GM19467 (cell line): ENCODE measurements around the gene PPIL4.

Source experiments
- ATAC-seq: cut with Tn5 transposase; IDR thresholded peaks from one replicate; pipeline ENCODE4 v1.9.1; 2021; ENCODE audit warnings: mild to moderate bottlenecking, moderate library complexity; ENCODE audit not compliant: unreplicated experiment

The PPIL4 gene

GRCh38 chr6:149484733-149485700, 60.8 kb downstream of the PPIL4 start, which contains the start of gene ZC3H12D:
Gene ZC3H12D (minus strand): TSS chr6:149485014. CDS start chr6:149474543, 10,471 bp downstream.
- peak; percentile 36 for ATAC-seq

- ATAC-seq: no peak
Observed at GRCh38 chr6:149483849-149484655, 61.8 kb downstream of the PPIL4 start.

- ATAC-seq: no peak
Observed at GRCh38 chr6:149483334-149483725, 62.5 kb downstream of the PPIL4 start.

GRCh38 chr6:149482545-149483333, 63.1 kb downstream of the PPIL4 start:
- no peak for ATAC-seq

- no peak for ATAC-seq
Observed at GRCh38 chr6:149480502-149481280, 65.2 kb downstream of the PPIL4 start.

- no peak for ATAC-seq
Observed at GRCh38 chr6:149478631-149479314, 67.1 kb downstream of the PPIL4 start.

- ATAC-seq: no peak
Observed at GRCh38 chr6:149477544-149477943, 68.3 kb downstream of the PPIL4 start.

- no peak for ATAC-seq
Observed at GRCh38 chr6:149476789-149477455, 68.9 kb downstream of the PPIL4 start.

GRCh38 chr6:149474108-149474935, 71.5 kb downstream of the PPIL4 start:
- peak; percentile 33 for ATAC-seq

GRCh38 chr6:149473080-149474052, 72.5 kb downstream of the PPIL4 start:
- ATAC-seq: no peak

GRCh38 chr6:149472241-149472640, 73.6 kb downstream of the PPIL4 start:
- no peak for ATAC-seq

- ATAC-seq: no peak
Observed at GRCh38 chr6:149471801-149472200, 74.0 kb downstream of the PPIL4 start.

GRCh38 chr6:149470948-149471347, 74.9 kb downstream of the PPIL4 start:
- no peak for ATAC-seq

GRCh38 chr6:149468179-149468578, 77.7 kb downstream of the PPIL4 start:
- ATAC-seq: peak; percentile 29

- no peak for ATAC-seq
Observed at GRCh38 chr6:149467265-149467664, 78.6 kb downstream of the PPIL4 start.

GRCh38 chr6:149464411-149464810, 81.4 kb downstream of the PPIL4 start:
- no peak for ATAC-seq

GRCh38 chr6:149463781-149464180, 82.1 kb downstream of the PPIL4 start:
- no peak for ATAC-seq
